ENCODE data around the gene CAMTA1.

CAMTA1 gene

GRCh38 chr1:7229186-7229585, 443.9 kb downstream of the CAMTA1 start:
- no peak for DNase-seq (ENCODE audit: low read depth in 2 of 2)

GRCh38 chr1:7229696-7230631, 444.7 kb downstream of the CAMTA1 start:
- no peak for DNase-seq (ENCODE audit: low read depth in 2 of 2)

GRCh38 chr1:7232441-7233236, 447.4 kb downstream of the CAMTA1 start:
- no peak for DNase-seq (ENCODE audit: low read depth in 2 of 2)

GRCh38 chr1:7233237-7233540, 447.9 kb downstream of the CAMTA1 start:
- no peak for DNase-seq (ENCODE audit: low read depth in 2 of 2)

- DNase-seq (ENCODE audit: low read depth in 2 of 2) = no peak
These were observed 448.6 kb downstream of the CAMTA1 start for GRCh38 chr1:7233646-7234470.

GRCh38 chr1:7234471-7234755, 449.2 kb downstream of the CAMTA1 start:
- DNase-seq (ENCODE audit: low read depth in 2 of 2) = no peak

GRCh38 chr1:7235871-7236517, 450.7 kb downstream of the CAMTA1 start:
- no peak for DNase-seq (ENCODE audit: low read depth in 2 of 2)

GRCh38 chr1:7236844-7237515, 451.7 kb downstream of the CAMTA1 start:
- DNase-seq (ENCODE audit: low read depth in 2 of 2) = no peak

GRCh38 chr1:7247158-7247557, 461.9 kb downstream of the CAMTA1 start:
- no peak for DNase-seq (ENCODE audit: low read depth in 2 of 2)

GRCh38 chr1:7247791-7248548, 462.7 kb downstream of the CAMTA1 start:
- DNase-seq (ENCODE audit: low read depth in 2 of 2) = no peak

- no peak for DNase-seq (ENCODE audit: low read depth in 2 of 2)
These were observed 463.4 kb downstream of the CAMTA1 start for GRCh38 chr1:7248549-7249199.

GRCh38 chr1:7249516-7249915, 464.3 kb downstream of the CAMTA1 start:
- DNase-seq (ENCODE audit: low read depth in 2 of 2) = no peak

GRCh38 chr1:7250176-7250575, 464.9 kb downstream of the CAMTA1 start:
- no peak for DNase-seq (ENCODE audit: low read depth in 2 of 2)

GRCh38 chr1:7250597-7251453, 465.6 kb downstream of the CAMTA1 start:
- no peak for DNase-seq (ENCODE audit: low read depth in 2 of 2)

GRCh38 chr1:7251454-7251800, 466.2 kb downstream of the CAMTA1 start:
- DNase-seq (ENCODE audit: low read depth in 2 of 2) = no peak

- DNase-seq (ENCODE audit: low read depth in 2 of 2) = no peak
These were observed 467.3 kb downstream of the CAMTA1 start for GRCh38 chr1:7252411-7253117.

- DNase-seq (ENCODE audit: low read depth in 2 of 2) = no peak
These were observed 467.8 kb downstream of the CAMTA1 start for GRCh38 chr1:7253118-7253480.

GRCh38 chr1:7253988-7254587, 468.8 kb downstream of the CAMTA1 start:
- DNase-seq (ENCODE audit: low read depth in 2 of 2) = no peak
